Ramos (cell line): Measurements from ENCODE around the gene CELF1.
"Not testable (repeated sequence)": the region's sequence is repeated elsewhere in the genome, so short reads cannot be mapped to it uniquely, and the experiment has no call there.

Experiments used
- in situ Hi-C: fragments of 300-500 bp; cut with MboI; formaldehyde crosslinking; loops from one replicate; pipeline ENCODE4 v1.14.3; 2022; ENCODE audit warnings: low sequenced_read_pairs; ENCODE audit not compliant: unreplicated experiment

CELF1 gene

GRCh38 chr11:47460571-47461235, 92.2 kb downstream of the CELF1 start:
- in situ Hi-C loops: no loop called here

- in situ Hi-C loops: not testable (repeated sequence)
Measured at GRCh38 chr11:47454258-47454671, 98.7 kb downstream of the CELF1 start.

- in situ Hi-C loops: no loop called here
Measured at GRCh38 chr11:47453365-47453764, 99.6 kb downstream of the CELF1 start.

- in situ Hi-C loops: no loop called here
Measured at GRCh38 chr11:47451990-47452389, 100.9 kb downstream of the CELF1 start.

- in situ Hi-C loops: no loop called here
Measured at GRCh38 chr11:47451436-47451835, 101.5 kb downstream of the CELF1 start.

GRCh38 chr11:47449541-47449940, 103.4 kb downstream of the CELF1 start:
- in situ Hi-C loops: loop anchor here (25.0 kb wide), 1 partner anchor 587 kb away; no protein-coding TSS in a partner anchor

GRCh38 chr11:47448566-47449427, 104.1 kb downstream of the CELF1 start, which contains the start of gene RAPSN:
TSS of gene RAPSN (minus strand) at chr11:47449136. CDS start at chr11:47448964, 172 bp downstream.
- in situ Hi-C loops: loop anchor here (25.0 kb wide), 1 partner anchor 586 kb away; no protein-coding TSS in a partner anchor

GRCh38 chr11:47447906-47448305, 105.0 kb downstream of the CELF1 start:
- in situ Hi-C loops: loop anchor here (25.0 kb wide), 1 partner anchor 586 kb away; no protein-coding TSS in a partner anchor

- in situ Hi-C loops: loop anchor here (25.0 kb wide), 1 partner anchor 585 kb away; no protein-coding TSS in a partner anchor
Measured at GRCh38 chr11:47446833-47447232, 106.1 kb downstream of the CELF1 start.

- in situ Hi-C loops: loop anchor here (25.0 kb wide), 1 partner anchor 584 kb away; no protein-coding TSS in a partner anchor
Measured at GRCh38 chr11:47445840-47446239, 107.1 kb downstream of the CELF1 start.

- in situ Hi-C loops: loop anchor here (25.0 kb wide), 1 partner anchor 582 kb away; no protein-coding TSS in a partner anchor
Measured at GRCh38 chr11:47443817-47444216, 109.1 kb downstream of the CELF1 start.

GRCh38 chr11:47443028-47443700, 109.8 kb downstream of the CELF1 start:
- in situ Hi-C loops: loop anchor here (25.0 kb wide), 1 partner anchor 581 kb away; no protein-coding TSS in a partner anchor

GRCh38 chr11:47442514-47442913, 110.4 kb downstream of the CELF1 start:
- in situ Hi-C loops: loop anchor here (25.0 kb wide), 1 partner anchor 580 kb away; no protein-coding TSS in a partner anchor

- in situ Hi-C loops: loop anchor here (25.0 kb wide), 1 partner anchor 579 kb away; no protein-coding TSS in a partner anchor
Measured at GRCh38 chr11:47441421-47441820, 111.5 kb downstream of the CELF1 start.

- in situ Hi-C loops: loop anchor here (25.0 kb wide), 1 partner anchor 578 kb away; no protein-coding TSS in a partner anchor
Measured at GRCh38 chr11:47440054-47440476, 112.9 kb downstream of the CELF1 start.

- in situ Hi-C loops: loop anchor here (25.0 kb wide), 1 partner anchor 576 kb away; no protein-coding TSS in a partner anchor
Measured at GRCh38 chr11:47438721-47439120, 114.2 kb downstream of the CELF1 start.

- in situ Hi-C loops: loop anchor here (25.0 kb wide), 1 partner anchor 576 kb away; no protein-coding TSS in a partner anchor
Measured at GRCh38 chr11:47437746-47438418, 115.0 kb downstream of the CELF1 start.

GRCh38 chr11:47437218-47437745, 115.7 kb downstream of the CELF1 start:
- in situ Hi-C loops: loop anchor here (25.0 kb wide), 1 partner anchor 575 kb away; no protein-coding TSS in a partner anchor

- in situ Hi-C loops: loop anchor here (25.0 kb wide), 1 partner anchor 574 kb away; no protein-coding TSS in a partner anchor
Measured at GRCh38 chr11:47436726-47437125, 116.2 kb downstream of the CELF1 start.
